ENCODE data around the gene MALT1. TPM values are rescaled to one million over a fixed set of nuclear protein-coding genes. Genes with fewer than 3 reads are reported as not detected.

MALT1 gene
- 10 to 100 TPM; 26.2 to 47.7 TPM for total RNA-seq

GRCh38 chr18:58671111-58671631 lies at the start of gene MALT1:
Gene MALT1 (plus strand): TSS chr18:58671465. CDS start chr18:58671644, 179 bp downstream.
- peak within 1 kb of the TSS; percentile 83 to 84 for H3K27ac Mint-ChIP-seq
- H3K4me1 Mint-ChIP-seq (ENCODE audit: low read depth in 2 of 2), result peaks cover 45 to 53% of the 10 kb centered on the region in 2 donors
- DNase-seq (ENCODE audit: low spot score), result peak; percentile 97
- peak within 1 kb of the TSS; percentile 98 for H3K4me3 Mint-ChIP-seq
- ATAC-seq, result peak; percentile 95
- H3K27me3 Mint-ChIP-seq, result peaks cover 0 to 2% of the 10 kb centered on the region in 2 donors
- H3K9me3 Mint-ChIP-seq, result no peaks in the 10 kb centered on the region
- H3K36me3 Mint-ChIP-seq, result peaks cover 12% of the 10 kb centered on the region

GRCh38 chr18:58624011-58624410 lies 47.3 kb upstream of the MALT1 start:
- peak in 1 of 2 donors; percentile 13 for ATAC-seq
- no peaks in the 10 kb centered on the region for H3K27me3 Mint-ChIP-seq
- no peaks in the 10 kb centered on the region for H3K36me3 Mint-ChIP-seq
- H3K27ac Mint-ChIP-seq, result peak overlapping the region in 1 of 2 donors; percentile 30
- no peak for DNase-seq (ENCODE audit: low spot score)
- no peak overlapping the region for H3K4me3 Mint-ChIP-seq
- H3K4me1 Mint-ChIP-seq (ENCODE audit: low read depth in 2 of 2), result peaks cover 4 to 5% of the 10 kb centered on the region in 2 donors
- H3K9me3 Mint-ChIP-seq, result no peaks in the 10 kb centered on the region

GRCh38 chr18:58625839-58626238 lies 45.4 kb upstream of the MALT1 start:
- Mint-ChIP-seq H3K27me3 (peaks cover 0 to 8% of the 10 kb centered on the region in 2 donors), H3K36me3 (no peaks in the 10 kb centered on the region), H3K27ac (no peak overlapping the region), H3K9me3 (no peaks in the 10 kb centered on the region), H3K4me3 (no peak overlapping the region), H3K4me1 (ENCODE audit: low read depth in 2 of 2) (peaks cover 4 to 8% of the 10 kb centered on the region in 2 donors)
- DNase-seq (ENCODE audit: low spot score) (no peak), ATAC-seq (no peak)

GRCh38 chr18:58630071-58630470 lies 41.2 kb upstream of the MALT1 start:
- Mint-ChIP-seq H3K4me3 (no peak overlapping the region), H3K27me3 (peaks cover 0 to 8% of the 10 kb centered on the region in 2 donors), H3K9me3 (no peaks in the 10 kb centered on the region), H3K4me1 (ENCODE audit: low read depth in 2 of 2) (peaks cover 0 to 3% of the 10 kb centered on the region in 2 donors), H3K36me3 (no peaks in the 10 kb centered on the region), H3K27ac (peak overlapping the region in 1 of 2 donors; percentile 68)
- no peak for DNase-seq (ENCODE audit: low spot score)
- no peak for ATAC-seq

GRCh38 chr18:58631301-58631700 lies 40.0 kb upstream of the MALT1 start:
- Mint-ChIP-seq H3K27ac (no peak overlapping the region), H3K4me3 (no peak overlapping the region), H3K27me3 (peaks cover 0 to 8% of the 10 kb centered on the region in 2 donors), H3K36me3 (no peaks in the 10 kb centered on the region), H3K9me3 (no peaks in the 10 kb centered on the region), H3K4me1 (ENCODE audit: low read depth in 2 of 2) (peaks cover 3 to 9% of the 10 kb centered on the region in 2 donors)
- ATAC-seq, result no peak
- no peak for DNase-seq (ENCODE audit: low spot score)

GRCh38 chr18:58632552-58632951 lies 38.7 kb upstream of the MALT1 start:
- no peaks in the 10 kb centered on the region for H3K36me3 Mint-ChIP-seq
- DNase-seq (ENCODE audit: low spot score) (no peak), ATAC-seq (no peak)
- peaks cover 0 to 8% of the 10 kb centered on the region in 2 donors for H3K27me3 Mint-ChIP-seq
- no peaks in the 10 kb centered on the region for H3K9me3 Mint-ChIP-seq
- H3K4me1 Mint-ChIP-seq (ENCODE audit: low read depth in 2 of 2), result peaks cover 3 to 9% of the 10 kb centered on the region in 2 donors
- no peak overlapping the region for H3K27ac Mint-ChIP-seq
- H3K4me3 Mint-ChIP-seq, result no peak overlapping the region

GRCh38 chr18:58633874-58634273 lies 37.4 kb upstream of the MALT1 start:
- ATAC-seq, result no peak

GRCh38 chr18:58635891-58636290 lies 35.4 kb upstream of the MALT1 start:
- no peaks in the 10 kb centered on the region for H3K36me3 Mint-ChIP-seq
- H3K4me3 Mint-ChIP-seq, result no peak overlapping the region
- H3K27me3 Mint-ChIP-seq, result peaks cover 0 to 7% of the 10 kb centered on the region in 2 donors
- H3K27ac Mint-ChIP-seq, result no peak overlapping the region
- ATAC-seq (no peak), DNase-seq (ENCODE audit: low spot score) (no peak)
- peaks cover 0 to 17% of the 10 kb centered on the region in 2 donors for H3K4me1 Mint-ChIP-seq (ENCODE audit: low read depth in 2 of 2)
- H3K9me3 Mint-ChIP-seq, result no peaks in the 10 kb centered on the region

More at GRCh38 chr18:58633874-58634273, 37.4 kb upstream of the MALT1 start:
- DNase-seq (ENCODE audit: low spot score), result no peak
- H3K9me3 Mint-ChIP-seq, result no peaks in the 10 kb centered on the region
- peaks cover 3 to 17% of the 10 kb centered on the region in 2 donors for H3K4me1 Mint-ChIP-seq (ENCODE audit: low read depth in 2 of 2)
- no peaks in the 10 kb centered on the region for H3K36me3 Mint-ChIP-seq
- H3K27me3 Mint-ChIP-seq, result peaks cover 0 to 14% of the 10 kb centered on the region in 2 donors
- H3K4me3 Mint-ChIP-seq, result no peak overlapping the region
- H3K27ac Mint-ChIP-seq, result no peak overlapping the region

- peaks cover 0 to 17% of the 10 kb centered on the region in 2 donors for H3K4me1 Mint-ChIP-seq (ENCODE audit: low read depth in 2 of 2)
- H3K27me3 Mint-ChIP-seq, result peaks cover 0 to 7% of the 10 kb centered on the region in 2 donors
- no peak overlapping the region for H3K4me3 Mint-ChIP-seq
- H3K27ac Mint-ChIP-seq, result no peak overlapping the region
- ATAC-seq (no peak), DNase-seq (ENCODE audit: low spot score) (no peak)
- no peaks in the 10 kb centered on the region for H3K9me3 Mint-ChIP-seq
- no peaks in the 10 kb centered on the region for H3K36me3 Mint-ChIP-seq
Observed at GRCh38 chr18:58637197-58637596, 34.1 kb upstream of the MALT1 start.

GRCh38 chr18:58637946-58638345 lies 33.3 kb upstream of the MALT1 start:
- Mint-ChIP-seq H3K27me3 (peaks cover 0 to 7% of the 10 kb centered on the region in 2 donors), H3K27ac (peak overlapping the region in 1 of 2 donors; percentile 2), H3K4me1 (ENCODE audit: low read depth in 2 of 2) (peaks cover 0 to 17% of the 10 kb centered on the region in 2 donors), H3K4me3 (no peak overlapping the region), H3K36me3 (no peaks in the 10 kb centered on the region), H3K9me3 (no peaks in the 10 kb centered on the region)
- DNase-seq (ENCODE audit: low spot score) (no peak), ATAC-seq (no peak)

GRCh38 chr18:58638441-58638840 lies 32.8 kb upstream of the MALT1 start:
- H3K27me3 Mint-ChIP-seq, result peaks cover 0 to 7% of the 10 kb centered on the region in 2 donors
- DNase-seq (ENCODE audit: low spot score) (no peak), ATAC-seq (no peak)
- peaks cover 0 to 17% of the 10 kb centered on the region in 2 donors for H3K4me1 Mint-ChIP-seq (ENCODE audit: low read depth in 2 of 2)
- no peaks in the 10 kb centered on the region for H3K9me3 Mint-ChIP-seq
- no peak overlapping the region for H3K4me3 Mint-ChIP-seq
- H3K36me3 Mint-ChIP-seq, result no peaks in the 10 kb centered on the region
- peak overlapping the region in 1 of 2 donors; percentile 2 for H3K27ac Mint-ChIP-seq

GRCh38 chr18:58639237-58639636 lies 32.0 kb upstream of the MALT1 start:
- Mint-ChIP-seq H3K4me3 (no peak overlapping the region), H3K4me1 (ENCODE audit: low read depth in 2 of 2) (peaks cover 0 to 17% of the 10 kb centered on the region in 2 donors), H3K27ac (no peak overlapping the region), H3K9me3 (no peaks in the 10 kb centered on the region), H3K27me3 (peaks cover 0 to 7% of the 10 kb centered on the region in 2 donors), H3K36me3 (no peaks in the 10 kb centered on the region)
- DNase-seq (ENCODE audit: low spot score), result no peak
- no peak for ATAC-seq

GRCh38 chr18:58639751-58640427 lies 31.4 kb upstream of the MALT1 start:
- Mint-ChIP-seq H3K4me1 (ENCODE audit: low read depth in 2 of 2) (peaks cover 0 to 17% of the 10 kb centered on the region in 2 donors), H3K4me3 (no peak overlapping the region), H3K9me3 (no peaks in the 10 kb centered on the region), H3K36me3 (no peaks in the 10 kb centered on the region), H3K27me3 (peaks cover 0 to 7% of the 10 kb centered on the region in 2 donors), H3K27ac (no peak overlapping the region)
- ATAC-seq, result no peak
- no peak for DNase-seq (ENCODE audit: low spot score)

GRCh38 chr18:58640428-58640805 lies 30.8 kb upstream of the MALT1 start:
- H3K27ac Mint-ChIP-seq, result no peak overlapping the region
- peaks cover 0 to 7% of the 10 kb centered on the region in 2 donors for H3K27me3 Mint-ChIP-seq
- no peak overlapping the region for H3K4me3 Mint-ChIP-seq
- ATAC-seq, result no peak
- H3K36me3 Mint-ChIP-seq, result no peaks in the 10 kb centered on the region
- H3K4me1 Mint-ChIP-seq (ENCODE audit: low read depth in 2 of 2), result peaks cover 0 to 16% of the 10 kb centered on the region in 2 donors
- H3K9me3 Mint-ChIP-seq, result no peaks in the 10 kb centered on the region
- DNase-seq (ENCODE audit: low spot score), result no peak

All from natural killer cell treated with Interleukin-12 subunit alpha and Interleukin-12 subunit beta and Interleukin-15 and Interleukin-18, amount 100 ng/mL, for 72 hours (primary cell).